22Rv1 (cell line): ENCODE results near the gene ZNF730.
A peak's percentile ranks its signal among the peaks of the same experiment; 100 is the strongest.
"Not testable (repeated sequence)": the region's sequence is repeated elsewhere in the genome, so short reads cannot be mapped to it uniquely, and the experiment has no call there.

Experiments
- H3K27ac ChIP-seq: fragments of 450-650 bp; 2 replicates; pipeline ENCODE4 v1.5.1; 2017
- ZFX ChIP-seq: fragments of 450-650 bp; IDR thresholded peaks from 2 replicates; pipeline ENCODE4 v1.6.1; 2017; ENCODE audit warnings: antibody characterized with exemption, borderline replicate concordance
- TF ChIP-seq, protein P1 (sequence below): fragments of 450-650 bp; IDR thresholded peaks from 2 replicates; pipeline ENCODE4 v1.5.1; 2017; ENCODE audit warnings: mild to moderate bottlenecking

Gene ZNF730

DNA sequence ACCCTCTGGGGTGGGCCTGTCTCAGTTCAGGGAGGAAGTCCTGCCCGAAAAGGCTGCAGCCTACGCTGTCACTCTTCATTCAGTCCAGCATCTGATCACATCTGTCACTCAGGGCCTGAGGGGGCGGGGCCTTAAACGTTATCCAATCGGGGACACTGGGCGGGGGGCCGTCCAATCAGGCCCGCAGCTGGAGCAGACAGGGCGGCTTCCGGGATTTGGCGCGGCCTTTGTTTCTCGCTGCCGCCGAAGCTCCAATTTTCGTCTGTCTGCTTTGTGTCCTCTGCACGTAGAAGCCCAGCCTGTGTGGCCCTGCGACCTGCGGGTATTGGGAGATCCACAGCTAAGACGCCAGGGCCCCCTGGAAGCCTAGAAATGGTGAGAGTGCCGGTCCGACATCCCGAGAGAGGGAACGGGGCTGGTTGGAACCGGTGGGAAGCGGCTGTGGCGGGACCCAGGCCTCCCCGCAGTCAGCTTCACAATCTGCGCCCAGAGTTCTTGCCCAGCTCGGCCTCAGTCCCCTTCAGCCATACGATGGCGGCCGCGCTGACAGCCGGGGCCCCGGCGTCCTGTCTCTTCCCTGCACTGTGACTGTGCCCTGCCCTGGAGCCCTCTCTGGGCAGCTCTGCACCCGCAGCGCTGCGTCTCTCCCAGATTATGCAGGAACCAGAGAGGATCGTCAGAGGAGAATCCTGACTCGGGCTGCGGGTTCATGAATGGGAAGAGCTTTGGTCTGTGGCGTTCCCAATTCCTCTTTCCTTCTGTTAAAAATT is at the start of gene ZNF730:
TSS of gene ZNF730 (plus strand) at position 224 of the 770 bp plus-strand sequence. CDS start at position 373, 149 bp downstream.
- peak within 1 kb of the TSS; percentile 89 for H3K27ac ChIP-seq

DNA sequence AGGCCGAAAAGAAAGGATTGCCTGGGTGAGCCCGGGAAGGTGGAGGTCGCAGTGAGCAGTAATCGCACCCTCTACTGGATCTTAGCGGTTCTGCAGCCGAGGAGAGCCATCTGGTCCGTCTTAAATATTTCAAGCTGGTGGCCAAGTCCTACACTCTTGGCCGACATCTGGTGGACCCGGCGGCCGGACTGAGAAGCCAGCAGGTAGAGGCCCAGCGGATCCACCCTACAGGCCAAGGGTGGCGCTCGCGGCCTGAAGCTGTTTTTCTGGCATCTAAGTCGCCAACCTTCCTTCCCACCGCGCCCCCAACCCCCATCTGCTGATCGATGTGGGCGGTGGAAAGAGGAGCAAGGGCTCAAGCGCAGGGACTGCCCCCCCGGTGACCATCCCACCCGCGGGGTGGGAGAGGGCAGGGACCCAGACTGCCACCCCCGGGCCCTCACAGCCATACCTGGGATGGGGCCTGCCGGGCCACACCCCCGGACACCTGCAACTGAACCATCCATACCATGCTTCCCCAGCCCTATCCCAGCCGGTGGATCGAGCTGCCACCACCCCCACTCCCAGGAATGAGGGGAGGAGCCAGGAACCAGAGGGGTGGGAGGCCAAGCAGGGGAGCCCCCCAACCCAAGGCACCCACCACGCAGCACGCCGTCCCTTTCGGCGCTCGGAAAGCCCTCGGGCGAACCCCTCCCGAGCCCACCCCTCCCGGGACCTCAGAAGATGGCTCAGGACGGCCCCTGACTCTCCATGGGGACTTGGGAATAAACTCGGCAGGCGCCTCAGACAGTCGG is 46.3 kb upstream of the ZNF730 start:
- no peak for TF ChIP-seq ZFX
- TF ChIP-seq, protein P1, sequence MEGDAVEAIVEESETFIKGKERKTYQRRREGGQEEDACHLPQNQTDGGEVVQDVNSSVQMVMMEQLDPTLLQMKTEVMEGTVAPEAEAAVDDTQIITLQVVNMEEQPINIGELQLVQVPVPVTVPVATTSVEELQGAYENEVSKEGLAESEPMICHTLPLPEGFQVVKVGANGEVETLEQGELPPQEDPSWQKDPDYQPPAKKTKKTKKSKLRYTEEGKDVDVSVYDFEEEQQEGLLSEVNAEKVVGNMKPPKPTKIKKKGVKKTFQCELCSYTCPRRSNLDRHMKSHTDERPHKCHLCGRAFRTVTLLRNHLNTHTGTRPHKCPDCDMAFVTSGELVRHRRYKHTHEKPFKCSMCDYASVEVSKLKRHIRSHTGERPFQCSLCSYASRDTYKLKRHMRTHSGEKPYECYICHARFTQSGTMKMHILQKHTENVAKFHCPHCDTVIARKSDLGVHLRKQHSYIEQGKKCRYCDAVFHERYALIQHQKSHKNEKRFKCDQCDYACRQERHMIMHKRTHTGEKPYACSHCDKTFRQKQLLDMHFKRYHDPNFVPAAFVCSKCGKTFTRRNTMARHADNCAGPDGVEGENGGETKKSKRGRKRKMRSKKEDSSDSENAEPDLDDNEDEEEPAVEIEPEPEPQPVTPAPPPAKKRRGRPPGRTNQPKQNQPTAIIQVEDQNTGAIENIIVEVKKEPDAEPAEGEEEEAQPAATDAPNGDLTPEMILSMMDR: peak; percentile 74
- H3K27ac ChIP-seq: no peak overlapping the region

More for the DNA sequence above, at the start of gene ZNF730:
- TF ChIP-seq, protein P1: no peak
- no peak for TF ChIP-seq ZFX

DNA sequence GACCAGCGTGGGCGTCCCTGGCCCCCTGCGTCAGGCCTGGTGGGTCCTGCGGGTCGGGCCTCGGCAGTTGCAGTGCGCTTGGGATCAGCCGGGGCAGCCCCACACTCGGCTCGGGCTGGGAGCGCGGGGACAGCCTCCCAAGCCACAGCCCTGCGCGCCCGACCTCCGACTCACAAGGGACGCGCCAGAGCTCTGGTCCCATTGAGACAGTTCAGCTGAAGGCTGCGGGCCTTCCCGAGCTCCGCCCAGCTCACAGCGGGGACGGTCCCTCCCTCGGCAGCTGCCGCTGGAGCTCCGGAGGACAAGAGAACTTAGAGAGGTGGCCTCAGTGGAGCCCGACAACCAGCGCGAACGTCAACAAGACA is 45.7 kb upstream of the ZNF730 start:
- H3K27ac ChIP-seq: no peak overlapping the region
- TF ChIP-seq, protein P1: no peak
- no peak for TF ChIP-seq ZFX

DNA sequence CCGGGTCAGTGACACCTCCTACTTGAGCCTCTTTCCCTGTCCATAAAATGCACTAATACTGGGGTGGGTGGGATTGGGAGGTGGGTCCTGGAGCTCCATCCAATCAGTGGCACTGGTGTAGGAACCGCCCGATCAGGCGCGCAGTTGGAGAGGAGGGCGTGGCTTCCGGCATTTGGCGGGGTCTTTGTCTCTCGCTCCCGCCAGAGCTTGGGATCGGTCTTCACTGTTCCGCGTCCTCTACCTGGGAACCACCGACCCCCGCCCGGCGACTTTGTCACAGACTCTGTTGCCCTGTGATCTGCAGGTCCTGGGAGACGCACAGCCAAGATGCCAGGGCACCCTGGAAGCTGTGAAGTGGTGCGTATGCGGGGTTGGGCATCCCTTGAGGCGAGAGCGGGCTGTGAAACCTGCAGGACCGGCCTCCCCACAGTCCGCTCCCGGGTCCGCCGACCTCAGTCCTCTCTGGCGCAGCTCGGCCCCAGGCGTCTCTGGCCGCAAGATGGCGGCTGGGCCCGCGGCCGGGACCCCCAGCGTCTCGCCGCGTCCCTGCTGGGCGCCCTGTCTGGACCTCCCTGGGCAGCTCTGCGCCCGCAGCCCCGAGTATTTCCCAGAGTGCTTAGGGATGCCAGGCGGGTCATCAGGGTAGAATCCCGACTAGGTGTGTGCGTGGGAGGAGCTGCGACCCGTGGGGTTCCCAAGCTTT is 41.6 kb upstream of the ZNF730 start:
- no peak for TF ChIP-seq ZFX
- TF ChIP-seq, protein P1: no peak
- H3K27ac ChIP-seq: peak overlapping the region; percentile 80

DNA sequence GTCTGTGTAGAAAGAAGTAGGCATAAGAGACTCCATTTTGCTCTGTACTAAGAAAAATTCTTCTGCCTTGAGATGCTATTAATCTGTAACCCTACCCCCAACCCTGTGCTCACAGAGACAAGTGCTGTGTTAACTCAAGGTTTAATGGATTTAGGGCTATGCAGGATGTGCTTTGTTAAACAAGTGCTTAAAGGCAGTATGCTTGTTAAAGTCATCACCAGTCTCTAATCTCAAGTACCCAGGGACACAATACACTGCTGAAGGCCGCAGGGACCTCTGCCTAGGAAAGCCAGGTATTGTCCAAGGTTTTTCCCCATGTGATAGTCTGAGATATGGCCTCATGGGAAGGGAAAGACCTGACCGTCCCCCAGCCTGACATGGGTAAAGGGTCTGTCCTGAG is 39.0 kb upstream of the ZNF730 start:
- H3K27ac ChIP-seq: not testable (repeated sequence)

DNA sequence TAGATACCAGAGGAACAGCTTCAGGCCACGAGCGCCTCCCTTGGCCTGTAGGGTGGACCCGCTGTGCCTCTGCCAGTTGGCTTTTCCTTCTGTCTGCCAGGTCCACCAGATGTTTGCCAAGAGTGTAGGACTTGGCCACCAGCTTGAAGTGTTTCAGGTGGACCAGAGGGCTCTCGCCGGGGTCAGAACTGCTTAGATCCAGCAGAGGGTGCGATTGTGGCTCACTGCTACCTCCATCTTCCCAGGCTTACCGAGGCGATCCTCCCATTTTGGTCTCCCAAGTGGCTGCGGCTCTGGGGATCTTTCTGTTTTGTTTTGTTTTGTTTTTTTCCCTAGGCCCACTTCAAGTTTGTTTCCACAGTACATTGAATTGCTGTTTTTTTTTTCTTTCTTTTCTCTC is 23.0 kb upstream of the ZNF730 start:
- H3K27ac ChIP-seq: no peak overlapping the region
- no peak for TF ChIP-seq ZFX
- TF ChIP-seq, protein P1: peak; percentile 20

DNA sequence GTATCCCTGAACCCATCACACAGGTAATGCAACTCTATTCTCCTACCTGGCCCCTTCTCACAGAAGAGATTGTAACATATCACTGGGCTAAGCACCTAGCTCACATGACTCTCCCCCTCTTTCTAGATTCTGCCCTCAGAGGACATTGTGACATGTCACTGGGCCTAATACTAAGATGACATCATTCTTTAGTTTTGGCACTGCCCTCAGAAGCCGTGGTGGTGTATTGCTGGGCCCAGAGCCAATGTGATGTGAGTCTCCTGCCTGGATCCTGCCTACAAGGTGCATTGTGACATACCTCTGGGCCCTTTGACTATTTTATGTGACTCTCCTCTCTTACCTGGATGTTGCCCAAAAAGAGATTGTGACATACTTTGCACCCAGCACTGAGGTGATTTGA is 21.4 kb upstream of the ZNF730 start:
- TF ChIP-seq ZFX: no peak
- TF ChIP-seq, protein P1: no peak
- H3K27ac ChIP-seq: no peak overlapping the region
